ENCODE data around the gene ITGB1BP1.
"Not testable (repeated sequence)": the region's sequence is repeated elsewhere in the genome, so short reads cannot be mapped to it uniquely, and the experiment has no call there.

The ITGB1BP1 gene

GRCh38 chr2:9398881-9399780, 24.2 kb downstream of the ITGB1BP1 start:
- in situ Hi-C loops (cut with MboI; ENCODE audit: low sequenced_read_pairs, unreplicated experiment): no loop called here
- no peak for TF ChIP-seq CTCF (IDR thresholded peaks at IDR 0.05; ENCODE audit: borderline replicate concordance, control extremely low read depth, extremely low read depth, insufficient read depth, missing control alignments)
- no peak for DNase-seq (ENCODE audit: low spot score)

DNA sequence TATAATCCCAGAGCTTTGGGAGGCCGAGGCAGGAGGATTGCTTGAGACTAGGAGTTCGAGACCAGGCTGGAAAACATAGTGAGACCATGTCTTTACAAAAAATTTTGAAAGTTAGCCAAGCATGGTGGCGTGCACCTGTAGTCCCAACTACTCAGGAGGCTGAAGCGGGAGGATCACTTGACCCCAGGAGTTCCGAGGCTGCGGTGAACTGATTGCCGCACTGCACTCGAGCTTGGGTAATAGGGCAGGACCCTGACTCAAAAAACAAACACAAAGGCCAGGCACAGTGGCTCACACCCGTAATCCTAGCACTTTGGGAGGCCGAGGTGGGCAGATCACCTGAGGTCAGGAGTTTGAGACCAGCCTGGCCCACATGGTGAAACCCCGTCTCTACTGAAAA, 25.1 kb downstream of the ITGB1BP1 start:
- in situ Hi-C loops (cut with MboI; ENCODE audit: low sequenced_read_pairs, unreplicated experiment); DNase-seq (ENCODE audit: low spot score): not testable (repeated sequence)

DNA sequence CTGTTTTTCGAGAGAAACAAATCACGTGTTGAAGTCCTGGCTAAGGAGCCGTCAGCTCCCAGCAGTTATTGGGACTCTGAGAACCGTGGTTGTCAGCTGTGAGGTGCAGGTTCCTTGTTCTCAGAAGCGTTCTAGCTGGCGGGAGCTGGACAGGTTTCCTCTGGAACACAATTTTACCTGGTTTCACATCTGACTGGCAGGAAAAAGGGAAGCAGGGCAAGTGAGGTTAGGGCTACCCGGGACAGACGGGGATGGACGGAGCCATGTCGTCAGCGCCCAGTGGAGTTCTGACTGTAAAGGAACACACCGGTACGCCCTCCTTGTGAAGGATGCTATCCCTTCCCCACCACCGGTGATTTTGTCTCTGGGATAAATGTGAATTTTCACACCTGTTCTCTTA, 26.1 kb downstream of the ITGB1BP1 start:
- no peak for DNase-seq (ENCODE audit: low spot score)
- in situ Hi-C loops (cut with MboI; ENCODE audit: low sequenced_read_pairs, unreplicated experiment): no loop called here
- TF ChIP-seq CTCF (IDR thresholded peaks at IDR 0.05; ENCODE audit: borderline replicate concordance, control extremely low read depth, extremely low read depth, insufficient read depth, missing control alignments): no peak

DNA sequence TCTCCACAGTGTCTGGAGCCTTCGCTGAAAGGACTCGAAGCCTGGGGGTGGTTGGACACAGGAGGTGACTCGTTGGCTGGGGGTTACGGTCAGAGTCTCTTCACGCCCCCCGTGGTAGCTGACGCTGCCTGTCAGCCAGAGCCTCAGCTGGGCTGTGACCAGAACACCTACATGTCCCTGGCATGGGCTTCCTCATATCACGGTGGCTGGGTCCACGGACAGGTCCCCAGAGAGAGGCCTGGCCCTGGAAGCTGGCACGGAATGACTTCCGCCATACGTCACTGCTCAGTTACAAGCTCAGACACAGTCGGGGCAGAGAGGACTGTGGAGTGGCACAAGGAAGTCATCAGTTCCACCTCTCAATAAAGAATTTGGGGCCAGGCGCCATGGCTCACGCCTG, 28.5 kb downstream of the ITGB1BP1 start:
- in situ Hi-C loops (cut with MboI; ENCODE audit: low sequenced_read_pairs, unreplicated experiment): no loop called here
- TF ChIP-seq CTCF (IDR thresholded peaks at IDR 0.05; ENCODE audit: borderline replicate concordance, control extremely low read depth, extremely low read depth, insufficient read depth, missing control alignments): no peak
- no peak for DNase-seq (ENCODE audit: low spot score)

DNA sequence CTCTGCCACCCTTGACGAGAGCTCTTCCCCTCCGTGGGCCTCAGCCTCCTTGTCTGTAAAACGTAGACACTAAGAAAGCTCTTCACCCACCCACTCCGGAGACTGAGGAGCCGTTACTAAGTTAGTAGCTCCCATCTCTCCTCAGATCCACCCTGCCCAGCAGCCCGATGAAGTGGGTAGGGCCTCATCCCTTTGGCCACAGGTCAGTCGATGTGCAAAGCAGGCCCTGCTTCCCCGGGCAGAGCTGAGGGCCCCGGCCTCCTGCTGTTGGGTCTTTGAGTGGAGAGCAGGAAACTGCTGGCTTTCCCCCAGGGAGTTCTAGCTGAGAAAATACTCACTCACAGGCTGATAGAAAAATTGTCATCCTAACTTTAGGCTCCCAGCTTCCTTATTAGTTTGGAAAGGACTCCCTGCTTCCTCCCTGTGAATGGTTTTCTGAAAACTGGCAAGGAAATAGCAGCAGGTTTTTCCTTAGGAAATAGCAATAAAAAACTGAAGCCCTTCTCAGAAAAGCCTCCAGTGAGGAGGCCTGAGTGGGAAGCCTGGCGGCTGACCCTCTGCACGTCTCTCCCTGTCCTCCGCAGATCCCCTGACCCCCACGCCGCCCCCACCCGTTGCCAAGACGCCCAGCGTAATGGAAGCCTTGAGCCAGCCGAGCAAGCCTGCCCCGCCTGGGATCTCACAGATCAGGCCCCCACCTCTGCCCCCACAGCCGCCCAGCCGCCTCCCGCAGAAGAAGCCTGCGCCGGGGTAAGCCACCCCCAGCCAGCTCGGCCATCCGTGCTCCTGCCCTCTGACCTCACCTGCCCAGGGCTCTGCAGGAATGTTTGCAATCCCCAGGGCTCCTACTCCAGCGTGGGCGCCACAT, 30.2 kb downstream of the ITGB1BP1 start:
- TF ChIP-seq CTCF (IDR thresholded peaks at IDR 0.05; ENCODE audit: borderline replicate concordance, control extremely low read depth, extremely low read depth, insufficient read depth, missing control alignments): no peak
- in situ Hi-C loops (cut with MboI; ENCODE audit: low sequenced_read_pairs, unreplicated experiment): no loop called here
- no peak for DNase-seq (ENCODE audit: low spot score)

DNA sequence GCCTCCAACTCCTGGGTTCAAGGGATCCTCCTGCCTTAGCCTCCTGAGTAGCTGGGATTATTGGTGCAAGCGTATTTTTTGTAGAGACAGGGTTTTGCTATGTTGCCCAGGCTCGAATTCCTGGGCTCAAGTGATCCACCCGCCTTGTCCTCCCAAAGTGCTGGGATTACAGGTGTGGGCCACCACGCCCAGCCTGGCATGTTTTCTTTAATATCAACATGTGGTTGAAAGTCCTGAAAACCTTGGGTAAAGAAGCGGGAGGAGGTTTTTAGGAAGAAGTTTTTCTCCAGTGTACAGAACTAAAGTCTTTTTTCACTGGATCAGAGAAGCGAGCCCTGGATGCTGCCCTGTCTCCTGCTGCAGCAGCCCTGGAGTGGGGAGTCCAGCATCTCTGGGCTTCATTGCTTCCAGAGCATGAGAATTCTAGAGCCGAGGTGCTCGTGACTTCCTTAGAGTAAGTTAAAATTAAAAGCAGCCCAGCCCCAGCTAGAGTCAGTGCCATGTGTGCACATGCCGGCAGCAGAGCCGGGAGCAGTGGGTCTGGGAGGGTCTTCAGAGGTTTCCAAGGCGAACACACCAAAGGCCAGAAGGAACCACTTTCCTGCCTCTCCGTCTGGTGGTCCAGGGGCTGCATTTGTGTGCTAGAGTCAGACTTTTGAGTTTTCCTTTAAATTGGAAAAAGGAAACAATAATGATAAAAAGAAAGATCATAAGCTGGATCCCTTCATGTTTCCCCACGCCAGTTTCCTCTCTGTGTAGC, 31.2 kb downstream of the ITGB1BP1 start:
- DNase-seq (ENCODE audit: low spot score): no peak
- in situ Hi-C loops (cut with MboI; ENCODE audit: low sequenced_read_pairs, unreplicated experiment): no loop called here
- no peak for TF ChIP-seq CTCF (IDR thresholded peaks at IDR 0.05; ENCODE audit: borderline replicate concordance, control extremely low read depth, extremely low read depth, insufficient read depth, missing control alignments)

Measured in GM13976 (cell line).